ENCODE measurements around the gene LBX1.
A peak's percentile ranks its signal among the peaks of the same experiment; 100 is the strongest.

Gene LBX1

GRCh38 chr10:101228966-101229265, 347 bp downstream of the LBX1 start:
- Histone ChIP-seq H3K4me1 (ENCODE audit: insufficient read depth, poor library complexity, severe bottlenecking) (no peaks in the 10 kb centered on the region), H3K36me3 (ENCODE audit: low read depth) (no peaks in the 10 kb centered on the region), H3K27ac (ENCODE audit: poor library complexity, severe bottlenecking) (no peak overlapping the region), H3K4me3 (ENCODE audit: severe bottlenecking) (no peak overlapping the region), H3K9me3 (ENCODE audit: severe bottlenecking) (no peaks in the 10 kb centered on the region), H3K27me3 (ENCODE audit: insufficient read depth, poor library complexity, severe bottlenecking) (peaks cover 99% of the 10 kb centered on the region)
- ATAC-seq (ENCODE audit: low read depth) (peak; percentile 4; the same call in 1 of the 3 replicates), DNase-seq (ENCODE audit: low spot score) (no peak)
- no peak for TF ChIP-seq CTCF (IDR thresholded peaks at IDR 0.05; ENCODE audit: poor library complexity, severe bottlenecking)

GRCh38 chr10:101228153-101228965, 904 bp downstream of the LBX1 start:
- no peak for TF ChIP-seq CTCF (IDR thresholded peaks at IDR 0.05; ENCODE audit: poor library complexity, severe bottlenecking)
- Histone ChIP-seq H3K4me3 (ENCODE audit: severe bottlenecking) (no peak overlapping the region), H3K36me3 (ENCODE audit: low read depth) (no peaks in the 10 kb centered on the region), H3K27ac (ENCODE audit: poor library complexity, severe bottlenecking) (no peak overlapping the region), H3K9me3 (ENCODE audit: severe bottlenecking) (no peaks in the 10 kb centered on the region), H3K4me1 (ENCODE audit: insufficient read depth, poor library complexity, severe bottlenecking) (no peaks in the 10 kb centered on the region), H3K27me3 (ENCODE audit: insufficient read depth, poor library complexity, severe bottlenecking) (peaks cover 99% of the 10 kb centered on the region)
- ATAC-seq (ENCODE audit: low read depth) (peak; percentile 28), DNase-seq (ENCODE audit: low spot score) (no peak)

GRCh38 chr10:101227429-101228152, 1.7 kb downstream of the LBX1 start:
- peaks cover 99% of the 10 kb centered on the region for H3K27me3 ChIP-seq (ENCODE audit: insufficient read depth, poor library complexity, severe bottlenecking)
- no peak for TF ChIP-seq CTCF (IDR thresholded peaks at IDR 0.05; ENCODE audit: poor library complexity, severe bottlenecking)
- no peak overlapping the region for H3K4me3 ChIP-seq (ENCODE audit: severe bottlenecking)
- no peaks in the 10 kb centered on the region for H3K9me3 ChIP-seq (ENCODE audit: severe bottlenecking)
- ATAC-seq (ENCODE audit: low read depth): no peak
- no peak for DNase-seq (ENCODE audit: low spot score)
- H3K27ac ChIP-seq (ENCODE audit: poor library complexity, severe bottlenecking): no peak overlapping the region
- no peaks in the 10 kb centered on the region for H3K4me1 ChIP-seq (ENCODE audit: insufficient read depth, poor library complexity, severe bottlenecking)
- no peaks in the 10 kb centered on the region for H3K36me3 ChIP-seq (ENCODE audit: low read depth)

- Histone ChIP-seq H3K9me3 (ENCODE audit: severe bottlenecking) (no peaks in the 10 kb centered on the region), H3K4me3 (ENCODE audit: severe bottlenecking) (no peak overlapping the region), H3K36me3 (ENCODE audit: low read depth) (no peaks in the 10 kb centered on the region), H3K27me3 (ENCODE audit: insufficient read depth, poor library complexity, severe bottlenecking) (peaks cover 99% of the 10 kb centered on the region), H3K4me1 (ENCODE audit: insufficient read depth, poor library complexity, severe bottlenecking) (peaks cover 2% of the 10 kb centered on the region), H3K27ac (ENCODE audit: poor library complexity, severe bottlenecking) (no peak overlapping the region)
- no peak for TF ChIP-seq CTCF (IDR thresholded peaks at IDR 0.05; ENCODE audit: poor library complexity, severe bottlenecking)
- no peak for ATAC-seq (ENCODE audit: low read depth)
- DNase-seq (ENCODE audit: low spot score): no peak
Measured at GRCh38 chr10:101226491-101227428, 2.5 kb downstream of the LBX1 start.
